Neural crest cell (in vitro differentiated cells): ENCODE measurements around the gene DEDD. TPM values are rescaled to one million over a fixed set of nuclear protein-coding genes. Genes with fewer than 3 reads are reported as not detected.
"Not testable (repeated sequence)": the region's sequence is repeated elsewhere in the genome, so short reads cannot be mapped to it uniquely, and the experiment has no call there.

ENCODE experiments used
- DNase-seq: peaks from one replicate; pipeline ENCODE4 v3.0.0; 2021; ENCODE audit warnings: low read depth, mixed read lengths, low spot score
- H3K27ac Mint-ChIP-seq: one replicate; pipeline ENCODE4 v1.8.0; 2021; ENCODE audit warnings: mild to moderate bottlenecking, mixed read lengths; ENCODE audit not compliant: unreplicated experiment
- H3K27me3 Mint-ChIP-seq: 2 replicates; pipeline ENCODE4 v1.8.0; 2021; ENCODE audit warnings: low read depth, mild to moderate bottlenecking, mixed read lengths
- H3K36me3 Mint-ChIP-seq: 2 replicates; pipeline ENCODE4 v1.8.0; 2021; ENCODE audit warnings: low read depth, mild to moderate bottlenecking, mixed read lengths
- H3K4me1 Mint-ChIP-seq: 2 replicates; pipeline ENCODE4 v1.8.0; 2021; ENCODE audit warnings: mixed read lengths
- H3K4me3 Mint-ChIP-seq: one replicate; pipeline ENCODE4 v1.8.0; 2021; ENCODE audit warnings: mild to moderate bottlenecking, mixed read lengths
- H3K9me3 Mint-ChIP-seq: 2 replicates; pipeline ENCODE4 v1.8.0; 2021; ENCODE audit warnings: mixed read lengths
- total RNA-seq: library from RNA; stranded (reverse); gene quantifications from 2 replicates; pipeline ENCODE4 v1.2.1, GENCODE V29; 2021
- TF ChIP-seq, protein P1 (sequence below): fragments of 200-600 bp; sonication (generic); conservative IDR thresholded peaks from 2 replicates; pipeline ENCODE4 v1.5.0; 2021; ENCODE audit warnings: antibody characterized with exemption, mild to moderate bottlenecking

The DEDD gene
- total RNA-seq, 1 donor from 2014 or later, result 36.2 TPM

DNA sequence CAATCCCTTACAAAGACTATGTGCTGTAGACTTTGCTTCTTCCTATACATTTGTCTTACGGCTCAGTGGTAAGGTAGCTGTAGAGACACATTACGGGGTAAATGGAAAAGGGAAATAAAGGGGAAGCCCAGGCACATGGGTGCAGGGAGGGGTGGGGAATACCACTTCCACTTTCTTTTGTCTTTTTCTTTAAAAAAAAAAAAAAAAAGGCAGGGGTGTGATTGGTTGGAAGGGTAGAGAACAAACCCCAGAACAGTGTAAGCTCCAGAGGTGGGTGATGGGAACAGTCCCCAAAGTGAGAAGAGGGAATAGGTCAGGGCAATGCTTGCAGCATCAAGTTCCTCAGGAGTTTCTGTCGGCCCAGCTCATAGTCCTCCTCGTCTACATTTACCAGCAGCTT is 10.6 kb downstream of the DEDD start:
- Mint-ChIP-seq H3K4me3 (no peak overlapping the region), H3K36me3 (peaks cover 20% of the 10 kb centered on the region), H3K27me3 (no peaks in the 10 kb centered on the region), H3K27ac (no peak overlapping the region), H3K9me3 (no peaks in the 10 kb centered on the region), H3K4me1 (peaks cover 29% of the 10 kb centered on the region)
- TF ChIP-seq, protein P1, sequence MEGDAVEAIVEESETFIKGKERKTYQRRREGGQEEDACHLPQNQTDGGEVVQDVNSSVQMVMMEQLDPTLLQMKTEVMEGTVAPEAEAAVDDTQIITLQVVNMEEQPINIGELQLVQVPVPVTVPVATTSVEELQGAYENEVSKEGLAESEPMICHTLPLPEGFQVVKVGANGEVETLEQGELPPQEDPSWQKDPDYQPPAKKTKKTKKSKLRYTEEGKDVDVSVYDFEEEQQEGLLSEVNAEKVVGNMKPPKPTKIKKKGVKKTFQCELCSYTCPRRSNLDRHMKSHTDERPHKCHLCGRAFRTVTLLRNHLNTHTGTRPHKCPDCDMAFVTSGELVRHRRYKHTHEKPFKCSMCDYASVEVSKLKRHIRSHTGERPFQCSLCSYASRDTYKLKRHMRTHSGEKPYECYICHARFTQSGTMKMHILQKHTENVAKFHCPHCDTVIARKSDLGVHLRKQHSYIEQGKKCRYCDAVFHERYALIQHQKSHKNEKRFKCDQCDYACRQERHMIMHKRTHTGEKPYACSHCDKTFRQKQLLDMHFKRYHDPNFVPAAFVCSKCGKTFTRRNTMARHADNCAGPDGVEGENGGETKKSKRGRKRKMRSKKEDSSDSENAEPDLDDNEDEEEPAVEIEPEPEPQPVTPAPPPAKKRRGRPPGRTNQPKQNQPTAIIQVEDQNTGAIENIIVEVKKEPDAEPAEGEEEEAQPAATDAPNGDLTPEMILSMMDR, result no peak
- DNase-seq, result no peak

DNA sequence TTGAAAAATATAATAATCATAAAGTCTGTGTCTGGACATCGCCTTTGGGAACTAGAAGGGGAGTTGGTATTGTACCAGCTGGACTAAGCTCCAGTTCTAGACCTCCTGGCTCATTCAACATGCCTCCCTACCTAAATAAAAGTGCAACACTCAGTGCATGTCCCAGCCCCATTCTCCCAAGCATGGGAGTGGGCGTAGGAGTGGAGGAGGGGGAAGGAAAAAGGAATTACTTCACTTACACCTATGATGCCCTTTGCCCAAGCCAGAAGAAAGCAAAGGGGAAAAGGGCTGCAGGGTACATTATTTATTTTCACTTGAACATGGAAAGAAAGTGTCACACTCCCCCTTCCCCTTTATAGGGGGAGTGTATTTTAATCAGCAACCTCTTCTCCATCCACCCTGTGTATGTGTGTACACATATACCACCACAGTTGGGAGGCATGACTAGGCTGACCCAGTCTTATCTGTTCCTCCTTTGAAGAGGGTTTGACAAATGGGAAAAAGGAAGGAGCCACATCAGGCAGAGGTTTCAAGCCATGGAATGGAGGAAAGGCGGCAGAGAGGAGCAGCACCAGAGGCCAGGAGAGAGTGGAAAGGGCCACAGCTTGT is 11.3 kb downstream of the DEDD start:
- Mint-ChIP-seq H3K4me1 (peaks cover 30% of the 10 kb centered on the region), H3K27ac (no peak overlapping the region), H3K27me3 (no peaks in the 10 kb centered on the region), H3K9me3 (no peaks in the 10 kb centered on the region), H3K4me3 (peak overlapping the region; percentile 70), H3K36me3 (peaks cover 17% of the 10 kb centered on the region)
- TF ChIP-seq, protein P1, result no peak
- DNase-seq, result no peak

DNA sequence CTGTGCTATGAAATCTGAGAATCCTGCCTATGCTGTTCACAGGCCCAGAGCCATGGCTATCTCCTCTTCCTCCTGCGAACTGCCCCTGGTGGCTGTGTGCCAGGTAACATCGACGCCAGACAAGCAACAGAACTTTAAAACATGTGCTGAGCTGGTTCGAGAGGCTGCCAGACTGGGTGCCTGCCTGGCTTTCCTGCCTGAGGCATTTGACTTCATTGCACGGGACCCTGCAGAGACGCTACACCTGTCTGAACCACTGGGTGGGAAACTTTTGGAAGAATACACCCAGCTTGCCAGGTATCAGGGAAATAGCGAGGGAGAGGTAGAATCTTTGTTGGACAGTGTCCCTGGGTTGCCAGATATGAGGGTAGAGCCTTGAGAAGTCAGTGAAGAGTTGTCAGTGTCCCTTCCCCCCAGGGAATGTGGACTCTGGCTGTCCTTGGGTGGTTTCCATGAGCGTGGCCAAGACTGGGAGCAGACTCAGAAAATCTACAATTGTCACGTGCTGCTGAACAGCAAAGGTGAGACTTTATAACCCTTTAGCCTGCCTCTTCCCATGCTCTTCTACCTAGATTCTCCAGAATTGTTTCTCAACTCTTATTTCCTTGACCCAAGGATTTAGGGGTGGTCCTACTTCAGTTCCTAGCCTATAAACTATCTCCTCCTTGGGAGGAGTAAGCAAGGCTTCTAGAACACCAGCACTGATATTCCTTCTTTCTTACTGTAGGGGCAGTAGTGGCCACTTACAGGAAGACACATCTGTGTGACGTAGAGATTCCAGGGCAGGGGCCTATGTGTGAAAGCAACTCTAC is 13.2 kb downstream of the DEDD start:
- Mint-ChIP-seq H3K27me3 (no peaks in the 10 kb centered on the region), H3K36me3 (peaks cover 12% of the 10 kb centered on the region), H3K27ac (peak overlapping the region; percentile 27), H3K4me1 (peaks cover 37% of the 10 kb centered on the region), H3K4me3 (peak overlapping the region; percentile 98), H3K9me3 (no peaks in the 10 kb centered on the region)
- no peak for DNase-seq
- TF ChIP-seq, protein P1, result peak; percentile 53

DNA sequence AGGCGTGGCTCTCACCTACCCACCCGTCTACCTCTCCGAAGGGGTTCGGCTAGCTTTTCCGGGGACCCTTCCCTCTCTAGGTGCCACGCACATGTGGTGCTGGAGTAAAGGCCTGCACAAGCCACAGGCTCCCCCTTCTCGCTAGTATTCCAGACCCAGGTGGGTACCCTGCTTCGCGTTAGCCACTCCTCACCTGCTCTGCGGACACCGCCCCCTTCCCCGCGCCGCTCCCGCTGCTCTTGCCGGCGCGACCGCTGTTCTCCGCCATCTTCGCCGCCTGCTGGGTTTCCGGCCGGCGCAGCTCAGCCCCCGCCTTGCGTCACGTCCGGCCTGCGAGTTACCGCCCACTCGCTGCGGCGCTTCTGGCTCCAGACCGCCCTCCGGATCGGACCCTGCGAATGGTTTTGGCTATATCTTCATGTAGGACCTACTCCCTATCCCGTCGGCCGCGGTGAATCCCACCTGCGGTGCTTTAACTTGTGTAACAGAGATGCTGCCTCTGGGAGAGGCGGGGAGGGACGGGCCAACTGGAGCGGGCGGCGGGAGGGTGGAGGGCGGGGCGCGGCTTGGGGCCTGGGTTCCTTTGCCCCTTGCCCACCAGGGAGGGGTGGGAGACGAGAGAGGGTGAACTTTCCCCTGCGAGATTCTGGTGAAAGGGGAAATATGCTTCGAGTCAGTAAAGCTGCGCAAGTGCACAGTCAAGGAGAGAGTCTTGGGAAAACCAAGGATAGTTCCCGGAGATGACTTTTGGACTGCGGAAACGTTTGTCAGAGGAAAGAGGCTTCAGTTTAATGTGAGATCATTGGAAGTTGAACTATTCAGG is 14.5 kb downstream of the DEDD start, which contains the start of the genes NIT1 and PFDN2:
Gene NIT1, plus strand, starts transcription at position 347 of the 823 bp plus-strand sequence. Its CDS starts 72 bp downstream, at position 419.
Gene PFDN2, minus strand, starts transcription at position 279 of the 823 bp plus-strand sequence. Its CDS starts 11 bp downstream, at position 268.
- Mint-ChIP-seq H3K4me3 (peak within 1 kb of the TSS; percentile 98), H3K27me3 (no peaks in the 10 kb centered on the region), H3K27ac (peak within 1 kb of the TSS; percentile 95), H3K9me3 (no peaks in the 10 kb centered on the region), H3K36me3 (peaks cover 9% of the 10 kb centered on the region), H3K4me1 (peaks cover 37% of the 10 kb centered on the region)
- TF ChIP-seq, protein P1, result no peak
- peak; percentile 74 for DNase-seq

DNA sequence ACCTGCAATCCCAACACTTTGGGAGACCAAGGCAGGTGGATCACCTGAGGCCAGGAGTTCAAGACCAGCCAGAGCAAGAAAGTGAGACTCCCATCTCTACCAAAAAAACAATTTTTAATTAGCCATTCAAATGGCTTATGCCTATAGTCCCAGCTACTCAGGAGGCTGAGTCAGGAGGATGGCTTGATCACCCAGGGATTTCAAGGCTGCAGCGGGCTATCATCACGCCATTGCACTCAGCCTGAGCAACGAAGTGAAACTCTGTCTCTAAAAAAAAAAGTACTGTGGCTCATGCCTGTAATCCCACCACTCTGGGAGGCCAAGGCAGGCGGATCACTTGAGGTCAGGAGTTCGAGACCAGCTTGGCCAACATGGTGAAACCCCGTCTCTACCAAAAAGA is 16.5 kb downstream of the DEDD start:
- H3K27ac Mint-ChIP-seq, DNase-seq, H3K36me3 Mint-ChIP-seq, H3K9me3 Mint-ChIP-seq, H3K27me3 Mint-ChIP-seq: not testable (repeated sequence)
- Mint-ChIP-seq H3K4me1 (peaks cover 37% of the 10 kb centered on the region), H3K4me3 (peak overlapping the region; percentile 98)
